Endothelial cell of umbilical vein (primary cell): ENCODE measurements around the gene PRDM13.

ENCODE experiments used
- CTCF ChIP-seq, 2 donors: IDR thresholded peaks; 1 replicate in 1 of 2; 2 replicates in 1 of 2; pipeline ENCODE4 v1.5.1; 2011; ENCODE audit warnings: low read length in 2 of 2, mild to moderate bottlenecking in 2 of 2, moderate library complexity in 2 of 2, control low read depth in 1 of 2, inconsistent platforms in 1 of 2, low read depth in 1 of 2; ENCODE audit not compliant: insufficient read depth in 1 of 2; ENCODE audit errors: extremely low read depth in 1 of 2
- EZH2 ChIP-seq: IDR thresholded peaks from 2 replicates; pipeline ENCODE4 v1.6.1; 2012; ENCODE audit warnings: borderline replicate concordance, low read depth, mild to moderate bottlenecking, moderate library complexity, low read length, inconsistent platforms; ENCODE audit not compliant: severe bottlenecking
- FOS ChIP-seq: IDR thresholded peaks from 2 replicates; pipeline ENCODE4 v1.6.1; 2011; ENCODE audit warnings: mild to moderate bottlenecking, low read length, moderate library complexity, borderline replicate concordance; ENCODE audit not compliant: insufficient read depth
- JUN ChIP-seq: IDR thresholded peaks from 2 replicates; pipeline ENCODE4 v1.6.1; 2011; ENCODE audit warnings: borderline replicate concordance, low read depth; ENCODE audit not compliant: insufficient read length, insufficient read depth
- MYC ChIP-seq: IDR thresholded peaks from one replicate; pipeline ENCODE4 v1.6.1; 2011; ENCODE audit warnings: mild to moderate bottlenecking, low read depth, low read length
- POLR2A ChIP-seq: IDR thresholded peaks from 2 replicates; pipeline ENCODE4 v1.6.1; 2012; ENCODE audit warnings: low read depth, mild to moderate bottlenecking, control low read depth, low read length
- TF ChIP-seq, protein P1 (sequence below): IDR thresholded peaks from 2 replicates; pipeline ENCODE4 v1.6.1; 2011; ENCODE audit not compliant: insufficient read depth, insufficient read length

DNA sequence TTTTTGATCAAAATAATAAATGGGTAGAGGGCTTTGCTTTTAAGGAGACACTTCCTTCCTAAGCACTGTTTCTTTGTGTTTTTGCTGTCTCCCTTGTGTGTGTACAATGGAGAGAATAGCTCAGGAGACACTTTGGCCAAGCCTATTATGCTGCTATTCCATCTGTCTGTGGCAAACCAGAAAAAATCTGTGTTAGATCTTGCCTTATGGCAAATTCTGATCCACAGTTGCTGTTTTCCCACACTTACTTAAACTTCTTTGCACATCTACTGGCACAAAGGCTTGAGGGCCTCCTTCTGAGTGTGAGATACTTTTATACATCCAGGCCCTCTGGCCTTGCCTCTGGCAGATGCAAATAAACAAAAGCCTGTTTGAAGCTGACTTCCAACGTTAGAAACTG is 53.6 kb downstream of the PRDM13 start:
- TF ChIP-seq CTCF (IDR thresholded peaks at IDR 0.05; ENCODE audit: extremely low read depth in 1 of 2, insufficient read depth in 1 of 2, low read depth in 1 of 2, low read length in 2 of 2) (no peak), POLR2A (no peak), MYC (no peak), FOS (no peak), EZH2 (no peak), JUN (no peak)
- TF ChIP-seq, protein P1, sequence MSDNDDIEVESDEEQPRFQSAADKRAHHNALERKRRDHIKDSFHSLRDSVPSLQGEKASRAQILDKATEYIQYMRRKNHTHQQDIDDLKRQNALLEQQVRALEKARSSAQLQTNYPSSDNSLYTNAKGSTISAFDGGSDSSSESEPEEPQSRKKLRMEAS = no peak
